ENCODE data around the gene NHSL2. TPM values are rescaled to one million over a fixed set of nuclear protein-coding genes. Genes with fewer than 3 reads are reported as not detected.

The NHSL2 gene
- total and polyA plus RNA-seq, 2 experiments from 2014 or later: 4.7 to 9.5 TPM

GRCh38 chrX:72089254-72089653 lies 178.6 kb downstream of the NHSL2 start:
- TF ChIP-seq ZNF114 (CRISPR knock-in tag; IDR thresholded peaks at IDR 0.05) (no peak), REST (IDR thresholded peaks at IDR 0.05; ENCODE audit: unreplicated experiment) (no peak), NANOG (IDR thresholded peaks at IDR 0.05; ENCODE audit: borderline replicate concordance) (no peak), STAT1 (IDR thresholded peaks at IDR 0.05; ENCODE audit: unreplicated experiment) (no peak), EZH2 (IDR thresholded peaks at IDR 0.05; ENCODE audit: low read depth, unreplicated experiment) (no peak), ZNF331 (CRISPR knock-in tag; IDR thresholded peaks at IDR 0.05; ENCODE audit: low read depth) (no peak), EZH2phosphoT487 (IDR thresholded peaks at IDR 0.05; ENCODE audit: unreplicated experiment) (no peak), JUNB (IDR thresholded peaks at IDR 0.05; ENCODE audit: unreplicated experiment) (no peak), POLR2AphosphoS5 (IDR thresholded peaks at IDR 0.05; ENCODE audit: low read depth) (no peak), ETS1 (IDR thresholded peaks at IDR 0.05) (no peak), CTCF (conservative IDR thresholded peaks at IDR 0.05; ENCODE audit: low read depth in 2 of 2) (no peak), ZNF462 (CRISPR knock-in tag; IDR thresholded peaks at IDR 0.05) (no peak), CREB1 (CRISPR knock-in tag; IDR thresholded peaks at IDR 0.05; ENCODE audit: low read depth) (no peak)
- Mint-ChIP-seq H3K4me3 (no peak overlapping the region), H3K27ac (no peak overlapping the region), H3K36me3 (ENCODE audit: low read depth) (no peaks in the 10 kb centered on the region), H3K4me1 (peaks cover 6% of the 10 kb centered on the region), H3K9me3 (no peaks in the 10 kb centered on the region), H3K27me3 (ENCODE audit: insufficient read depth, low read depth, poor library complexity) (peaks cover 2% of the 10 kb centered on the region)
- no peaks in the 10 kb centered on the region for H3K9me2 ChIP-seq (ENCODE audit: insufficient read depth)
- no peaks in the 10 kb centered on the region for H3F3A ChIP-seq (replicated peaks; ENCODE audit: low read depth)
- H3K4me1 ChIP-seq (ENCODE audit: insufficient read depth): no peaks in the 10 kb centered on the region
- no peaks in the 10 kb centered on the region for H3K36me3 ChIP-seq (ENCODE audit: insufficient read depth)
- no peaks in the 10 kb centered on the region for H3K79me2 ChIP-seq (replicated peaks; ENCODE audit: insufficient read depth)
- H3K4me2 ChIP-seq: no peak overlapping the region
- no peak overlapping the region for H3K27ac ChIP-seq (ENCODE audit: low read depth)
- ATAC-seq (no peak), DNase-seq (ENCODE audit: low spot score) (no peak)
- no peak overlapping the region for H3K4me3 ChIP-seq
- H2AFZ ChIP-seq: no peak overlapping the region
- H3K27me3 ChIP-seq (ENCODE audit: insufficient read depth): no peaks in the 10 kb centered on the region
- H4K20me1 ChIP-seq (replicated peaks; ENCODE audit: insufficient read depth): no peaks in the 10 kb centered on the region

All from GM23338 (cell line).